HepG2 (cell line): ENCODE results near the gene CTF1. TPM values are rescaled to one million over a fixed set of nuclear protein-coding genes. Genes with fewer than 3 reads are reported as not detected.
A peak's percentile ranks its signal among the peaks of the same experiment; 100 is the strongest.

Experiments
- CBX2 ChIP-seq, 2 experiments: fragments of 200-600 bp in 1 of 2; sonication (generic); formaldehyde crosslinking in 1 of 2; IDR thresholded peaks; 2 replicates each; pipeline versions ENCODE4 v1.7.0 to v1.8.1; 2018 to 2022; ENCODE audit warnings: low read depth in 2 of 2, low read length in 1 of 2, mild to moderate bottlenecking in 1 of 2, missing genetic modification reagents in 1 of 2
- DZIP1 ChIP-seq: sonication (generic); formaldehyde crosslinking; IDR thresholded peaks from 2 replicates; pipeline ENCODE4 v1.5.0; 2020; ENCODE audit warnings: mild to moderate bottlenecking, missing genetic modification reagents
- ELF4 ChIP-seq: sonication (generic); formaldehyde crosslinking; IDR thresholded peaks from 2 replicates; pipeline ENCODE4 v1.5.0; 2020; ENCODE audit warnings: missing genetic modification reagents, mild to moderate bottlenecking, moderate library complexity, borderline replicate concordance
- GTF3A ChIP-seq: sonication (generic); formaldehyde crosslinking; conservative IDR thresholded peaks from 2 replicates; pipeline ENCODE4 v1.4.0; 2020; ENCODE audit warnings: mild to moderate bottlenecking, missing genetic modification reagents
- MAFF ChIP-seq: IDR thresholded peaks from 2 replicates; pipeline ENCODE4 v1.6.1; 2011; ENCODE audit warnings: low read depth, low read length, improper control_type of control experiment
- MBNL3 ChIP-seq: fragments of 250-450 bp; sonication (Bioruptor Pico); conservative IDR thresholded peaks from 2 replicates; pipeline ENCODE4 v1.8.0; 2022; ENCODE audit warnings: mild to moderate bottlenecking, inconsistent platforms
- SKIL ChIP-seq: sonication (generic); formaldehyde crosslinking; IDR thresholded peaks from 2 replicates; pipeline ENCODE4 v1.8.0; 2022; ENCODE audit warnings: missing genetic modification reagents, mild to moderate bottlenecking, moderate library complexity, borderline replicate concordance
- STAG1 ChIP-seq: sonication (generic); formaldehyde crosslinking; IDR thresholded peaks from 2 replicates; pipeline ENCODE4 v1.4.0; 2020; ENCODE audit warnings: missing genetic modification reagents
- STAT6 ChIP-seq: sonication (generic); formaldehyde crosslinking; IDR thresholded peaks from 2 replicates; pipeline ENCODE4 v1.4.0; 2020; ENCODE audit warnings: missing genetic modification reagents, mild to moderate bottlenecking, borderline replicate concordance
- SUZ12 ChIP-seq: fragments of 150-350 bp; IDR thresholded peaks from 2 replicates; pipeline ENCODE4 v1.6.1; 2014; ENCODE audit warnings: low read depth, low read length
- ZBTB33 ChIP-seq: sonication (generic); formaldehyde crosslinking; IDR thresholded peaks from 2 replicates; pipeline ENCODE4 v1.4.0; 2020; ENCODE audit warnings: missing genetic modification reagents
- ZBTB7A ChIP-seq: sonication (generic); formaldehyde crosslinking; IDR thresholded peaks from 2 replicates; pipeline ENCODE4 v1.8.0; 2022; ENCODE audit warnings: mild to moderate bottlenecking, missing genetic modification reagents
- ZNF20 ChIP-seq: sonication (generic); formaldehyde crosslinking; IDR thresholded peaks from 2 replicates; pipeline ENCODE4 v1.4.0; 2020; ENCODE audit warnings: mild to moderate bottlenecking, moderate library complexity, missing genetic modification reagents
- ZNF512 ChIP-seq: sonication (generic); formaldehyde crosslinking; IDR thresholded peaks from 2 replicates; pipeline ENCODE4 v1.4.0; 2020; ENCODE audit warnings: mild to moderate bottlenecking, missing genetic modification reagents
- ZNF772 ChIP-seq: sonication (generic); formaldehyde crosslinking; IDR thresholded peaks from 2 replicates; pipeline ENCODE4 v1.5.0; 2020; ENCODE audit warnings: mild to moderate bottlenecking, missing genetic modification reagents
- polyA plus RNA-seq, 8 experiments: library from polyadenylated mRNA; depleted of rRNA in 3 of 8; stranded (reverse) in 7 of 8; unstranded in 1 of 8; fragments of >200 nt; fragmentation: Illumina TruSeq in 4 of 8; extraction: Trizol in 4 of 8; gene quantifications; 2 replicates each; pipeline versions ENCODE4 v1.2.1 to v1.2.3, GENCODE V29; 2011 to 2016; ENCODE audit warnings: low read depth in 4 of 8, missing spikeins in 1 of 8, mixed read lengths in 1 of 8; ENCODE audit not compliant: insufficient read depth in 1 of 8
- total RNA-seq, 5 experiments: library from RNA; depleted of rRNA; stranded (reverse); fragments of >200 nt; fragmentation: Illumina TruSeq; extraction: Trizol; gene quantifications; 2 replicates each; pipeline ENCODE4 v1.2.3, GENCODE V29; 2016; ENCODE audit warnings: low read depth in 1 of 5

The CTF1 gene
- total and polyA plus RNA-seq, 2 of the 13 experiments (the other 11 are each of a cell fraction or from before 2014, with no cell fraction given), result 0.13 to 1.8 TPM

GRCh38 chr16:30922420-30922959 is 26.1 kb downstream of the CTF1 start (continued):
- TF ChIP-seq ZNF512 (CRISPR knock-in tag) (no peak), GTF3A (CRISPR knock-in tag) (no peak), ELF4 (CRISPR knock-in tag) (no peak; the same call in none of the 2 replicates), ZNF20 (no peak), SKIL (CRISPR knock-in tag) (no peak), MBNL3 (no peak), MAFF (no peak), STAG1 (no peak), ZBTB7A (CRISPR knock-in tag) (no peak; the same call in 1 of the 2 replicates), DZIP1 (CRISPR knock-in tag) (peak; percentile 62; the same call in 1 of the 2 replicates), SUZ12 (peak; percentile 93), ZBTB33 (CRISPR knock-in tag) (no peak; the same call in 1 of the 2 replicates), ZNF772 (peak; percentile 75; the same call in 1 of the 2 replicates), CBX2 (IDR thresholded peaks at IDR 0.05; ENCODE audit: low read depth, low read length) (no peak; the same call in 1 of the 2 replicates), CBX2 (CRISPR knock-in tag; IDR thresholded peaks at IDR 0.05; ENCODE audit: low read depth) (no peak), STAT6 (peak; percentile 90; the same call in 1 of the 2 replicates)
